ENCODE data around the gene PRRC1. TPM values are rescaled to one million over a fixed set of nuclear protein-coding genes. Genes with fewer than 3 reads are reported as not detected.

Gene PRRC1
- polyA plus RNA-seq, 1 of the 3 experiments (the other 2 are of a cell fraction): 26.6 TPM

- Histone ChIP-seq H3K4me3 (ENCODE audit: low read depth in 2 of 2, low read length in 1 of 2) (no peak overlapping the region), H3K4me1 (ENCODE audit: control insufficient read depth in 1 of 2, insufficient read depth in 2 of 2, low read depth in 1 of 2, low read length in 1 of 2) (no peaks in the 10 kb centered on the region), H3K9me3 (no peaks in the 10 kb centered on the region), H3K79me2 (ENCODE audit: insufficient read depth) (no peaks in the 10 kb centered on the region), H3K4me2 (no peak overlapping the region), H3K27ac (ENCODE audit: low read depth in 2 of 2, low read length in 1 of 2) (no peak overlapping the region), H3K36me3 (replicated peaks in 1 of 2; ENCODE audit: control insufficient read depth in 1 of 2, insufficient read depth in 2 of 2, low read length in 1 of 2) (no peaks in the 10 kb centered on the region), H3F3A (replicated peaks; ENCODE audit: insufficient read depth) (no peaks in the 10 kb centered on the region), H4K20me1 (ENCODE audit: insufficient read depth) (no peaks in the 10 kb centered on the region), H3K9ac (no peak overlapping the region), H3K27me3 (ENCODE audit: insufficient read depth) (no peaks in the 10 kb centered on the region; the same call in 1 of the 2 replicates), H2AFZ (ENCODE audit: low read depth) (no peak overlapping the region), H3K9me2 (no peaks in the 10 kb centered on the region)
- ChIA-PET POLR2A (interaction anchor here (0.9 kb wide), 1 partner anchor 8 kb away, joined by 3 read pairs; the partner anchor contains the start of gene PRRC1), CTCF (interaction anchor here (0.9 to 6.0 kb wide), 3 partner anchors 10 to 16 kb away, joined by 3 to 46 read pairs (median 4); no protein-coding TSS in a partner anchor)
- 56% methylated on average over 2 of the region's 2 CpGs for WGBS (ENCODE audit: low lambda C conversion rate)
- no peak for TF ChIP-seq RFX5 (IDR thresholded peaks at IDR 0.05; ENCODE audit: low read length)
- TF ChIP-seq REST (IDR thresholded peaks at IDR 0.05; ENCODE audit: low read depth, low read length): no peak
- no peak for TF ChIP-seq EZH2phosphoT487 (IDR thresholded peaks at IDR 0.05; ENCODE audit: borderline replicate concordance, low read depth)
- TF ChIP-seq SMC3 (IDR thresholded peaks at IDR 0.05; ENCODE audit: low read depth, low read length): no peak
- no peak for DNase-seq
These were observed 8.6 kb upstream of the PRRC1 start for GRCh38 chr5:127508644-127509373.

DNA sequence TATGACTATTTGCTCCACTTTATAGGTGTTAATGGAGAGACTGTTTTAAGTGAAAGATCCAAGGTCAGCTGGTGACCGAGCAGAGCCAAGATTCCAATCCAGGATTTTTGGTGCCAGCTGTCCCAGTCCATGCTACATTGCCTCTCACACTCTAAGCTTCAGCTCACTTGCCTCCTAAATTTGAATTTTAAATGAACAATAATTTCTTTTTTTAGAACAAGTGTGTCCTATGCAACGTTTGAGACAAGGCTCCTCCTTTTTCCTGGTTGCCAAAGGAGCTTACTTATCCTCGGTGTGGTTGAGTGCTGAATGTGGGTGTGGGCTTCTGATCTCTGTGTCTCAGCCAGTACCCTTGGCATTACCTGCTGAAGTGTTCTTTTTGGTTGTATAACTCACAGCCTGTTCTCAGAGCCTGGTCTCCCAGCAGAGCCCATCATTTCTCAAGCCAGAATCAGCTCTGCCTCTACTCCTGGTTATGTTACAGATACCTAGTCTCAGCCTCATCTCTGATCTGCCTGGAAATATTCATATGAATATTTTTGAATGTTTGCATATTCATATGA is 4.0 kb upstream of the PRRC1 start:
- H3K9me2 ChIP-seq: no peaks in the 10 kb centered on the region
- POLR2A ChIA-PET: no interaction called here

More for the DNA sequence above, 4.0 kb upstream of the PRRC1 start:
- TF ChIP-seq, protein P1, sequence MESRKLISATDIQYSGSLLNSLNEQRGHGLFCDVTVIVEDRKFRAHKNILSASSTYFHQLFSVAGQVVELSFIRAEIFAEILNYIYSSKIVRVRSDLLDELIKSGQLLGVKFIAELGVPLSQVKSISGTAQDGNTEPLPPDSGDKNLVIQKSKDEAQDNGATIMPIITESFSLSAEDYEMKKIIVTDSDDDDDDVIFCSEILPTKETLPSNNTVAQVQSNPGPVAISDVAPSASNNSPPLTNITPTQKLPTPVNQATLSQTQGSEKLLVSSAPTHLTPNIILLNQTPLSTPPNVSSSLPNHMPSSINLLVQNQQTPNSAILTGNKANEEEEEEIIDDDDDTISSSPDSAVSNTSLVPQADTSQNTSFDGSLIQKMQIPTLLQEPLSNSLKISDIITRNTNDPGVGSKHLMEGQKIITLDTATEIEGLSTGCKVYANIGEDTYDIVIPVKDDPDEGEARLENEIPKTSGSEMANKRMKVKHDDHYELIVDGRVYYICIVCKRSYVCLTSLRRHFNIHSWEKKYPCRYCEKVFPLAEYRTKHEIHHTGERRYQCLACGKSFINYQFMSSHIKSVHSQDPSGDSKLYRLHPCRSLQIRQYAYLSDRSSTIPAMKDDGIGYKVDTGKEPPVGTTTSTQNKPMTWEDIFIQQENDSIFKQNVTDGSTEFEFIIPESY (IDR thresholded peaks at IDR 0.05; ENCODE audit: borderline replicate concordance, low read depth): no peak
- no peak for TF ChIP-seq SMC3 (IDR thresholded peaks at IDR 0.05; ENCODE audit: low read depth, low read length)
- no peak for TF ChIP-seq USF2 (IDR thresholded peaks at IDR 0.05; ENCODE audit: borderline replicate concordance, low read depth, low read length)
- TF ChIP-seq RXRA (IDR thresholded peaks at IDR 0.05; ENCODE audit: borderline replicate concordance, low read depth): no peak
- TF ChIP-seq YY1 (IDR thresholded peaks at IDR 0.05; ENCODE audit: low read depth): no peak
- TF ChIP-seq TAF1 (IDR thresholded peaks at IDR 0.05; ENCODE audit: borderline replicate concordance, low read depth, low read length): no peak
- 34% methylated on average over 3 of the region's 3 CpGs for WGBS (ENCODE audit: low lambda C conversion rate)
- Histone ChIP-seq H3K4me2 (no peak overlapping the region), H2AFZ (ENCODE audit: low read depth) (no peak overlapping the region), H4K20me1 (ENCODE audit: insufficient read depth) (peaks cover 2% of the 10 kb centered on the region; the same call in 1 of the 2 replicates), H3K9me3 (no peaks in the 10 kb centered on the region), H3K9ac (no peak overlapping the region), H3K79me2 (ENCODE audit: insufficient read depth) (peaks cover 10% of the 10 kb centered on the region), H3K27me3 (ENCODE audit: insufficient read depth) (no peaks in the 10 kb centered on the region; the same call in 1 of the 2 replicates), H3K4me3 (ENCODE audit: low read depth in 2 of 2, low read length in 1 of 2) (no peak overlapping the region), H3K36me3 (replicated peaks in 1 of 2; ENCODE audit: control insufficient read depth in 1 of 2, insufficient read depth in 2 of 2, low read length in 1 of 2) (no peaks in the 10 kb centered on the region), H3K4me1 (ENCODE audit: control insufficient read depth in 1 of 2, insufficient read depth in 2 of 2, low read depth in 1 of 2, low read length in 1 of 2) (peaks cover 0 to 3% of the 10 kb centered on the region in 2 experiments; a peak in 2 of 4 replicates), H3K27ac (ENCODE audit: low read depth in 2 of 2, low read length in 1 of 2) (no peak overlapping the region), H3F3A (replicated peaks; ENCODE audit: insufficient read depth) (no peaks in the 10 kb centered on the region)
- no peak for DNase-seq
- CTCF ChIA-PET: interaction anchor here (1.0 to 2.7 kb wide), 3 partner anchors 21 to 197 kb away, joined by 3 to 16 read pairs (median 3); no protein-coding TSS in a partner anchor

Measured in SK-N-SH (cell line).